DMS153 (cell line): ENCODE measurements around the gene ARHGDIB.

Experiments
- DNase-seq: peaks from one replicate; lab custom pipeline; 2025; lab: John Stamatoyannopoulos, UW

ARHGDIB gene

GRCh38 chr12:14930299-14930698 lies 31.1 kb downstream of the ARHGDIB start:
- DNase-seq = no peak

GRCh38 chr12:14928931-14929330 lies 32.5 kb downstream of the ARHGDIB start:
- no peak for DNase-seq

- DNase-seq = no peak
Measured at GRCh38 chr12:14927267-14927666, 34.1 kb downstream of the ARHGDIB start.

GRCh38 chr12:14924541-14924940 lies 36.9 kb downstream of the ARHGDIB start:
- no peak for DNase-seq

- DNase-seq = no peak
Measured at GRCh38 chr12:14923944-14924343, 37.5 kb downstream of the ARHGDIB start.

GRCh38 chr12:14921218-14921617 lies 40.2 kb downstream of the ARHGDIB start:
- DNase-seq = no peak

GRCh38 chr12:14920475-14921126 lies 40.8 kb downstream of the ARHGDIB start:
- DNase-seq = no peak

- no peak for DNase-seq
Measured at GRCh38 chr12:14919455-14919854, 41.9 kb downstream of the ARHGDIB start.

- no peak for DNase-seq
Measured at GRCh38 chr12:14915736-14916135, 45.7 kb downstream of the ARHGDIB start.

GRCh38 chr12:14913381-14913781 lies 48.0 kb downstream of the ARHGDIB start:
- no peak for DNase-seq

GRCh38 chr12:14911131-14911530 lies 50.3 kb downstream of the ARHGDIB start:
- DNase-seq = no peak

GRCh38 chr12:14910090-14910915 lies 51.1 kb downstream of the ARHGDIB start:
- DNase-seq = no peak

GRCh38 chr12:14907953-14908352 lies 53.4 kb downstream of the ARHGDIB start:
- DNase-seq = no peak

- DNase-seq = no peak
Measured at GRCh38 chr12:14906114-14906513, 55.3 kb downstream of the ARHGDIB start.

- no peak for DNase-seq
Measured at GRCh38 chr12:14905269-14906004, 56.0 kb downstream of the ARHGDIB start.

- DNase-seq = no peak
Measured at GRCh38 chr12:14904854-14905253, 56.5 kb downstream of the ARHGDIB start.

- no peak for DNase-seq
Measured at GRCh38 chr12:14903386-14904098, 57.9 kb downstream of the ARHGDIB start.

GRCh38 chr12:14902465-14902864 lies 58.9 kb downstream of the ARHGDIB start:
- no peak for DNase-seq

GRCh38 chr12:14901228-14901562 lies 60.2 kb downstream of the ARHGDIB start:
- DNase-seq = no peak

GRCh38 chr12:14900521-14901227 lies 60.7 kb downstream of the ARHGDIB start:
- no peak for DNase-seq

GRCh38 chr12:14896521-14897169 lies 64.8 kb downstream of the ARHGDIB start:
- DNase-seq = no peak
